HEK293T (cell line): ENCODE results near the gene TP63.

Experiments
- CTCF ChIA-PET: fragments of 350-600 bp; formaldehyde crosslinking; extraction: SDS; loops from one replicate; lab custom pipeline; 2021; ENCODE audit warnings: antibody characterized with exemption, inconsistent platforms; lab: Yijun Ruan, JAX
- POLR2A ChIA-PET: fragments of 350-600 bp; formaldehyde crosslinking; extraction: SDS; loops from one replicate; lab custom pipeline; 2020; ENCODE audit warnings: antibody characterized with exemption, inconsistent platforms; lab: Yijun Ruan, JAX
- DNase-seq: peaks from one replicate; pipeline ENCODE4 v3.0.0; 2012; ENCODE audit warnings: mixed read lengths; ENCODE audit errors: extremely low spot score
- ARNT ChIP-seq: fragments of 450-650 bp; IDR thresholded peaks from 2 replicates; pipeline ENCODE4 v1.6.1; 2017; ENCODE audit warnings: mild to moderate bottlenecking
- BHLHE40 ChIP-seq: fragments of 450-650 bp; IDR thresholded peaks from 2 replicates; pipeline ENCODE4 v1.6.1; 2016; ENCODE audit warnings: mild to moderate bottlenecking, moderate library complexity, borderline replicate concordance
- CTBP1 ChIP-seq: fragments of 450-650 bp; IDR thresholded peaks from 2 replicates; pipeline ENCODE4 v1.6.1; 2016; ENCODE audit warnings: borderline replicate concordance
- ELF4 ChIP-seq: fragments of 450-650 bp; IDR thresholded peaks from 2 replicates; pipeline ENCODE4 v1.6.1; 2017; ENCODE audit warnings: antibody characterized with exemption
- FOXA1 ChIP-seq: fragments of 450-650 bp; IDR thresholded peaks from 2 replicates; pipeline ENCODE4 v1.6.1; 2016; ENCODE audit warnings: mild to moderate bottlenecking
- FOXK2 ChIP-seq: fragments of 450-650 bp; IDR thresholded peaks from 2 replicates; pipeline ENCODE4 v1.6.1; 2016; ENCODE audit warnings: mild to moderate bottlenecking
- FOXM1 ChIP-seq: fragments of 450-650 bp; IDR thresholded peaks from 2 replicates; pipeline ENCODE4 v1.6.1; 2017; ENCODE audit warnings: mild to moderate bottlenecking, borderline replicate concordance
- HDGF ChIP-seq: fragments of 450-650 bp; IDR thresholded peaks from 2 replicates; pipeline ENCODE4 v1.6.1; 2017; ENCODE audit warnings: antibody characterized with exemption, borderline replicate concordance
- L3MBTL2 ChIP-seq: fragments of 450-650 bp; conservative IDR thresholded peaks from 2 replicates; pipeline ENCODE4 v1.6.1; 2016; ENCODE audit warnings: mild to moderate bottlenecking
- LEF1 ChIP-seq: fragments of 450-650 bp; IDR thresholded peaks from 2 replicates; pipeline ENCODE4 v1.6.1; 2017; ENCODE audit warnings: mild to moderate bottlenecking, borderline replicate concordance
- NFRKB ChIP-seq: fragments of 450-650 bp; IDR thresholded peaks from 2 replicates; pipeline ENCODE4 v1.6.1; 2016; ENCODE audit warnings: mild to moderate bottlenecking, moderate library complexity
- PKNOX1 ChIP-seq: fragments of 450-650 bp; IDR thresholded peaks from 2 replicates; pipeline ENCODE4 v1.6.1; 2016
- SP1 ChIP-seq: fragments of 450-650 bp; IDR thresholded peaks from 2 replicates; pipeline ENCODE4 v1.6.1; 2017
- SUZ12 ChIP-seq: fragments of 450-650 bp; IDR thresholded peaks from 2 replicates; pipeline ENCODE4 v1.6.1; 2016; ENCODE audit warnings: mild to moderate bottlenecking
- TARDBP ChIP-seq: fragments of 450-650 bp; IDR thresholded peaks from 2 replicates; pipeline ENCODE4 v1.6.1; 2016
- ZNF384 ChIP-seq: fragments of 450-650 bp; IDR thresholded peaks from 2 replicates; pipeline ENCODE4 v1.6.1; 2016

TP63 gene

GRCh38 chr3:189848395-189849040 is 217.3 kb downstream of the TP63 start:
- ChIA-PET CTCF (no interaction called here), POLR2A (no interaction called here)
- no peak for TF ChIP-seq ARNT
- TF ChIP-seq ZNF384 = no peak
- no peak for TF ChIP-seq FOXM1
- TF ChIP-seq BHLHE40 = no peak
- TF ChIP-seq NFRKB = no peak
- no peak for TF ChIP-seq HDGF
- no peak for TF ChIP-seq FOXK2
- TF ChIP-seq CTBP1 = no peak
- TF ChIP-seq PKNOX1 = no peak
- no peak for TF ChIP-seq ELF4
- TF ChIP-seq L3MBTL2 = no peak
- TF ChIP-seq SP1 = no peak
- TF ChIP-seq FOXA1 = no peak
- no peak for TF ChIP-seq TARDBP
- DNase-seq = no peak

GRCh38 chr3:189849262-189849661 is 218.1 kb downstream of the TP63 start:
- no peak for TF ChIP-seq ARNT
- TF ChIP-seq FOXM1 = no peak
- CTCF ChIA-PET = no interaction called here
- POLR2A ChIA-PET = no interaction called here
- no peak for DNase-seq

GRCh38 chr3:189851682-189852081 is 220.5 kb downstream of the TP63 start:
- no peak for DNase-seq
- no peak for TF ChIP-seq ARNT
- no peak for TF ChIP-seq LEF1
- TF ChIP-seq HDGF = no peak
- no peak for TF ChIP-seq NFRKB
- TF ChIP-seq FOXK2 = no peak
- TF ChIP-seq CTBP1 = no peak
- no peak for TF ChIP-seq FOXM1
- TF ChIP-seq BHLHE40 = no peak
- TF ChIP-seq FOXA1 = no peak
- TF ChIP-seq TARDBP = no peak
- no peak for TF ChIP-seq SUZ12
- TF ChIP-seq L3MBTL2 = no peak
- TF ChIP-seq ELF4 = no peak
- POLR2A ChIA-PET = interaction anchor here (0.6 kb wide), 1 partner anchor 482 kb away, joined by 3 read pairs; no protein-coding TSS in a partner anchor
- CTCF ChIA-PET = no interaction called here

- no peak for DNase-seq
- POLR2A ChIA-PET = no interaction called here
- CTCF ChIA-PET = no interaction called here
- TF ChIP-seq CTBP1 = no peak
- TF ChIP-seq TARDBP = no peak
- no peak for TF ChIP-seq SP1
- no peak for TF ChIP-seq ELF4
- TF ChIP-seq FOXK2 = no peak
- TF ChIP-seq HDGF = no peak
- TF ChIP-seq SUZ12 = no peak
- TF ChIP-seq ARNT = no peak
- no peak for TF ChIP-seq L3MBTL2
- TF ChIP-seq NFRKB = no peak
- TF ChIP-seq FOXA1 = no peak
- TF ChIP-seq LEF1 = no peak
- no peak for TF ChIP-seq ZNF384
Measured at GRCh38 chr3:189853906-189854305, 222.7 kb downstream of the TP63 start.

- CTCF ChIA-PET = no interaction called here
- POLR2A ChIA-PET = no interaction called here
- TF ChIP-seq LEF1 (no peak), FOXM1 (no peak), FOXK2 (no peak), ZNF384 (no peak), SP1 (no peak), FOXA1 (no peak), BHLHE40 (no peak), ELF4 (no peak), L3MBTL2 (no peak), TARDBP (no peak), PKNOX1 (no peak), SUZ12 (no peak), ARNT (no peak), CTBP1 (no peak), NFRKB (no peak), HDGF (no peak)
- no peak for DNase-seq
Measured at GRCh38 chr3:189860296-189860695, 229.1 kb downstream of the TP63 start.

GRCh38 chr3:189862385-189862998 is 231.3 kb downstream of the TP63 start:
- CTCF ChIA-PET = no interaction called here
- POLR2A ChIA-PET = no interaction called here
- TF ChIP-seq ELF4 (no peak), ZNF384 (no peak), FOXK2 (no peak), ARNT (no peak), CTBP1 (no peak), TARDBP (no peak), L3MBTL2 (no peak), HDGF (no peak), SUZ12 (no peak), PKNOX1 (no peak), FOXM1 (no peak), NFRKB (no peak), BHLHE40 (no peak)
- no peak for DNase-seq
